OCI-LY3 (cell line): Measurements from ENCODE around the gene VPS26B.

Experiments used
- H2AFZ ChIP-seq: fragments of 200-600, 300-600 bp; shearing (Covaris generic); 2 replicates; pipeline ENCODE4 v1.6.0; 2014; ENCODE audit warnings: antibody characterized with exemption, low read depth, low read length
- H3K27ac ChIP-seq: fragments of 200-600, 300-600 bp; sonication (generic); 2 replicates; pipeline ENCODE4 v1.5.1; 2014; ENCODE audit warnings: mild to moderate bottlenecking, low read length, moderate library complexity, mixed read lengths
- H3K27me3 ChIP-seq: fragments of 200-600, 300-600 bp; sonication (generic); 2 replicates; pipeline ENCODE4 v1.6.1; 2014; ENCODE audit warnings: low read depth, low read length, mixed read lengths
- H3K36me3 ChIP-seq: fragments of 200-600, 300-600 bp; sonication (generic); replicated peaks from 2 replicates; pipeline ENCODE3; 2014; ENCODE audit warnings: low read depth, low read length, mixed read lengths
- H3K4me1 ChIP-seq: fragments of 300-600, 200-600 bp; sonication (generic); 2 replicates; pipeline ENCODE4 v1.6.1; 2014; ENCODE audit warnings: low read length, mixed read lengths
- H3K4me2 ChIP-seq: fragments of 200-600, 300-600 bp; sonication (generic); 2 replicates; pipeline ENCODE4 v1.6.1; 2014; ENCODE audit warnings: low read length, mixed read lengths
- H3K4me3 ChIP-seq: fragments of 300-600, 200-600 bp; sonication (generic); 2 replicates; pipeline ENCODE4 v1.5.1; 2014; ENCODE audit warnings: antibody characterized with exemption, mild to moderate bottlenecking, low read length, moderate library complexity
- H3K79me2 ChIP-seq: fragments of 300-600, 200-600 bp; shearing (Covaris generic); 2 replicates; pipeline ENCODE4 v1.6.1; 2014; ENCODE audit warnings: mild to moderate bottlenecking, low read length, mixed read lengths
- H3K9ac ChIP-seq: fragments of 300-600, 200-600 bp; shearing (Covaris generic); 2 replicates; pipeline ENCODE4 v1.6.0; 2014; ENCODE audit warnings: mild to moderate bottlenecking, low read length, moderate library complexity
- H3K9me3 ChIP-seq: fragments of 200-600, 300-600 bp; shearing (Covaris generic); 2 replicates; pipeline ENCODE4 v1.6.1; 2014; ENCODE audit warnings: low read length, mixed read lengths; ENCODE audit not compliant: insufficient read depth
- H4K20me1 ChIP-seq: fragments of 200-600, 300-600 bp; sonication (generic); 2 replicates; pipeline ENCODE4 v1.6.1; 2016; ENCODE audit warnings: low read length, mixed read lengths; ENCODE audit not compliant: insufficient read depth
- EZH2phosphoT487 ChIP-seq: fragments of 200-600 bp; shearing (Covaris generic); IDR thresholded peaks from 2 replicates; pipeline ENCODE4 v1.6.1; 2018; ENCODE audit warnings: antibody characterized with exemption, mixed run types, low read depth
- TF ChIP-seq, protein P1 (sequence below): fragments of 200-600, 300-600 bp; sonication (generic); IDR thresholded peaks from 2 replicates; pipeline ENCODE4 v1.5.1; 2014; ENCODE audit warnings: antibody characterized with exemption, low read length, low read depth

Gene VPS26B

DNA sequence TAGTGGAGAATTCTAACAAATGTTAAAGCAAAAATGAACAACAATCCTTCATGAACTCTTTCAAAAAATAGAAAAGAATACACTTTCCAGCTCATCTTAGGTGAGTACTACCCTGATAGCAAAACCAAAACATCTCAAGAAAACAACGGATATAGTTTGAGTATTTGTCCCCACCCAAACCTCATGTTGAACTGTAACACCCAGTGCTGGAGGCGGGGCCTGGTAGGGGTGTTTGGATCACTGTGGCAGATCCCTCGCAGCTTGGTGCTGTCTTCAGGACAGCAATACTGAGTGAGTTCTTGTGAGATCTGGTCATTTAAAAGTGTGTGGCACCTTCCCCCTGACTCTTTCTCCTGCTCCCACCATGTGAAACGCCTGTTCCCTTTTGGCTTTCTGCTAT lies 27.7 kb upstream of the VPS26B start:
- H3K27me3 ChIP-seq: no peaks in the 10 kb centered on the region
- H3K4me3 ChIP-seq: no peak overlapping the region
- H3K36me3 ChIP-seq: peaks cover 65% of the 10 kb centered on the region
- H3K9me3 ChIP-seq: no peaks in the 10 kb centered on the region
- no peak overlapping the region for H3K27ac ChIP-seq
- peaks cover 3% of the 10 kb centered on the region; the same call in 1 of the 2 replicates for H4K20me1 ChIP-seq
- H3K79me2 ChIP-seq: peaks cover 4% of the 10 kb centered on the region; the same call in 1 of the 2 replicates
- no peak overlapping the region for H2AFZ ChIP-seq
- H3K4me1 ChIP-seq: no peaks in the 10 kb centered on the region
- TF ChIP-seq, protein P1, sequence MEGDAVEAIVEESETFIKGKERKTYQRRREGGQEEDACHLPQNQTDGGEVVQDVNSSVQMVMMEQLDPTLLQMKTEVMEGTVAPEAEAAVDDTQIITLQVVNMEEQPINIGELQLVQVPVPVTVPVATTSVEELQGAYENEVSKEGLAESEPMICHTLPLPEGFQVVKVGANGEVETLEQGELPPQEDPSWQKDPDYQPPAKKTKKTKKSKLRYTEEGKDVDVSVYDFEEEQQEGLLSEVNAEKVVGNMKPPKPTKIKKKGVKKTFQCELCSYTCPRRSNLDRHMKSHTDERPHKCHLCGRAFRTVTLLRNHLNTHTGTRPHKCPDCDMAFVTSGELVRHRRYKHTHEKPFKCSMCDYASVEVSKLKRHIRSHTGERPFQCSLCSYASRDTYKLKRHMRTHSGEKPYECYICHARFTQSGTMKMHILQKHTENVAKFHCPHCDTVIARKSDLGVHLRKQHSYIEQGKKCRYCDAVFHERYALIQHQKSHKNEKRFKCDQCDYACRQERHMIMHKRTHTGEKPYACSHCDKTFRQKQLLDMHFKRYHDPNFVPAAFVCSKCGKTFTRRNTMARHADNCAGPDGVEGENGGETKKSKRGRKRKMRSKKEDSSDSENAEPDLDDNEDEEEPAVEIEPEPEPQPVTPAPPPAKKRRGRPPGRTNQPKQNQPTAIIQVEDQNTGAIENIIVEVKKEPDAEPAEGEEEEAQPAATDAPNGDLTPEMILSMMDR: no peak
- TF ChIP-seq EZH2phosphoT487: no peak
- H3K4me2 ChIP-seq: no peak overlapping the region
- no peak overlapping the region for H3K9ac ChIP-seq

DNA sequence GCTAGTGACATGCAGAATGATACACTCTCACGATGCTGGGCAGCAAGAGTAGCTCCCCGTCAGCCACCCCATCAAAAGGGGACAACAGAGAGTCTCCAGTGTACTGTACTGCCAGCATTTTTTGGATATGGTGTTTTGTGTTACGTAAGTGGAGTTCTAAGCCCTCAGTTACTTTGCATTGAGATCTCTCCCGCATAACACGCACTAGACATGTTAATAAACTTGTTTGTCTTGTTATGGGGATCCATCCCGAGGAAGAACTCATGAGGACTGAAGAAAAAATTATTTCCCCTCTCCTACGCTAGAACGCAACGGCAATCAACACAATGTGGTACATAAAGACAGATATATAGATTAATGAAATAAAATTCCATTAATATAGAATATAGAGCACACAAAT lies 24.9 kb upstream of the VPS26B start:
- Histone ChIP-seq H3K4me2 (no peak overlapping the region), H4K20me1 (peaks cover 3% of the 10 kb centered on the region; the same call in 1 of the 2 replicates), H3K9me3 (no peaks in the 10 kb centered on the region), H3K9ac (no peak overlapping the region), H3K4me1 (no peaks in the 10 kb centered on the region), H3K27me3 (no peaks in the 10 kb centered on the region), H3K36me3 (peaks cover 69% of the 10 kb centered on the region), H3K4me3 (no peak overlapping the region), H3K79me2 (peaks cover 4% of the 10 kb centered on the region; the same call in 1 of the 2 replicates), H3K27ac (no peak overlapping the region), H2AFZ (no peak overlapping the region)
- TF ChIP-seq, protein P1: no peak
- TF ChIP-seq EZH2phosphoT487: no peak

DNA sequence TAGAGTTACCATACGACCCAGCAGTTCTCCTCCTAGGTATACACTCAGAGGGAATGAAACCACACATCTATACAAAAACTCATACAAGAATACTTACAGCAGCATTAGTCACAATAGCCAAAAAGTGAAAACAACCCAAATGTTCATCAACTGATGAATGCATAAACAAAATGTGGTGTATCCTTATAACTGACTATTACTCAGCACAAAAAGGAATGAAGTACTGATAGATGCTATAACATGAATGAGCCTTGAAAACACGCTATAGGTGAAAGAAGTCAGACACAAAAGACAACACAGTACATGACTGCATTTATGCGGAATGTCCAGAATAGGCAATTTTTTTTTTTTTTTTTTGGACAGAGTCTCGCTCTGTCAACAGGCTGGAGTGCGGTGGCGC lies 23.8 kb upstream of the VPS26B start:
- no peak overlapping the region for H2AFZ ChIP-seq
- H3K27ac ChIP-seq: no peak overlapping the region
- no peaks in the 10 kb centered on the region for H3K27me3 ChIP-seq
- no peak overlapping the region for H3K4me2 ChIP-seq
- peaks cover 3% of the 10 kb centered on the region; the same call in 1 of the 2 replicates for H4K20me1 ChIP-seq
- TF ChIP-seq, protein P1: no peak
- no peak for TF ChIP-seq EZH2phosphoT487
- no peak overlapping the region for H3K9ac ChIP-seq
- H3K4me1 ChIP-seq: no peaks in the 10 kb centered on the region
- H3K36me3 ChIP-seq: peaks cover 70% of the 10 kb centered on the region
- no peak overlapping the region for H3K4me3 ChIP-seq
- H3K79me2 ChIP-seq: peaks cover 4% of the 10 kb centered on the region; the same call in 1 of the 2 replicates
- H3K9me3 ChIP-seq: no peaks in the 10 kb centered on the region

DNA sequence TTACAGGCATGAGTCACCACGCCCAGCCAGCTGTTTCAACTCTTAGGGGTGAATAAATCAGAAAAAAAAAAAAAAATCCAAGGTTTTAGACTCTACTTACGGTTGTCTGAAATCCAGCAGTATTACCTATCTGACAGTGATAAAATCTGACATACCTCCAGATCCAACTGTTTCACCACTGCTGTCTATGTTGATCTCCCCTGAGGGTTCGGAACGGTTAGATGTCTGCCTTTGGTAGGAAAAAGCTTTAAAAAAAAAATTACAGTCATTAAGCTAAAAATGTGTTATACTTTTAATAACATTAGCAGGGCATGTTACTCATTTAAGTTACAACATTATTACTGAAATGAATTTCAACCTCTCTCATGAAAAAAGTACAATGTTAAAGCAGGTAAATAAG lies 21.8 kb upstream of the VPS26B start:
- H3K4me1 ChIP-seq: no peaks in the 10 kb centered on the region
- H3K4me2 ChIP-seq: no peak overlapping the region
- peaks cover 4% of the 10 kb centered on the region; the same call in 1 of the 2 replicates for H3K79me2 ChIP-seq
- H3K9ac ChIP-seq: no peak overlapping the region
- H3K4me3 ChIP-seq: no peak overlapping the region
- no peaks in the 10 kb centered on the region; the same call in 1 of the 2 replicates for H4K20me1 ChIP-seq
- no peaks in the 10 kb centered on the region for H3K27me3 ChIP-seq
- H2AFZ ChIP-seq: no peak overlapping the region
- H3K9me3 ChIP-seq: no peaks in the 10 kb centered on the region
- peaks cover 74% of the 10 kb centered on the region for H3K36me3 ChIP-seq
- no peak overlapping the region for H3K27ac ChIP-seq
- TF ChIP-seq EZH2phosphoT487: no peak
- TF ChIP-seq, protein P1: no peak
